Uterus (tissue), 2 donors: ENCODE measurements around the gene GMDS.

Experiments
- CTCF ChIP-seq, 4 experiments: fragments of 200-600 bp in 2 of 4; fragments of 450-650 bp in 2 of 4; sonication (generic) in 2 of 4; IDR thresholded peaks; one replicate each; pipeline ENCODE4 v1.5.1; 2016 to 2019; ENCODE audit warnings: antibody characterized with exemption in 4 of 4, mild to moderate bottlenecking in 2 of 4, moderate library complexity in 1 of 4
- POLR2A ChIP-seq, 2 donors: fragments of 450-650 bp; IDR thresholded peaks; one replicate each; pipeline ENCODE4 v1.6.1; 2016; ENCODE audit warnings: antibody characterized with exemption in 2 of 2, mild to moderate bottlenecking in 1 of 2, moderate library complexity in 1 of 2

- TF ChIP-seq CTCF (IDR thresholded peaks at IDR 0.05) (no peak), POLR2A (IDR thresholded peaks at IDR 0.05) (no peak)
These were observed 90.2 kb downstream of the GMDS start for GRCh38 chr6:2155206-2155605.
